ENCODE data around the gene SIGLEC9.

- TF ChIP-seq CTCF (IDR thresholded peaks at IDR 0.05) = no peak
- no peak for TF ChIP-seq POLR2A (IDR thresholded peaks at IDR 0.05)
- TF ChIP-seq EP300 (IDR thresholded peaks at IDR 0.05) = no peak
Measured at GRCh38 chr19:51140441-51140840, 15.7 kb downstream of the SIGLEC9 start.

Data from ovary (tissue), 3 donors.